Measurements from ENCODE around the gene MRI1.

DNA sequence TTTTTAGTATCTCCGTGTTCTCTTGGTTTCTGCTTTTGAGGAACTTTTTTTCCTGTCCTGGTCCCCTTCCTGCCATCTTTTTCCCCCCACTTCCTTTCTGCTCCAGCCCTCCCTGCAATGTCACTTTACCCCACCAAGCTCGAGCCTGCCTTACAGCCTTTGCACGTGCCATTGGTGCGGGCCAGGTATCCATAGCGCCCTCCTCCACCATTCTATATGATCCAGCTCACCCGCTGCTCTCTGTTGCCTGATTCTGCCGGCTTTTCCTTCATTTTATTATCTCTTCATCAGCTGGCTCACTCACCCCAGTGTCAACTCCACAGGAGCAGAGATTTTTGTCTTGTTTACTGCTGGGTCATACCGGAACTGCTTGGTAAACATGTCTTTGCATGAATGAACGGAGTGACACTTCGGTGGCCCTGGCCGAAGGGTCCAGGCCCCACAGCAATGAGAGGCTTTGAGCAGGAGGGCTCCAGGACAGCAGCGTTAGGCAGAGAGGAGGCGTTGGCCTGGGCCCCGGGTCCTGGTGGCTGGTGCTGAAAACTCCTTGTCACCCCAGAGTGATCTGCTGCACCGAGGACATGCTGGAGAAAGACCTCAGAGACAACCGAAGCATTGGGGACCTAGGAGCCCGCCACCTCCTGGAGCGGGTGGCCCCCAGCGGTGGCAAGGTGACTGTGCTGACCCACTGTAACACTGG is 1.2 kb downstream of the MRI1 start:
- TF ChIP-seq TAF1 (IDR thresholded peaks at IDR 0.05; ENCODE audit: low read depth) (no peak), FOXM1 (IDR thresholded peaks at IDR 0.05; ENCODE audit: borderline replicate concordance, low read depth) (no peak)
- TF ChIP-seq, protein P1, sequence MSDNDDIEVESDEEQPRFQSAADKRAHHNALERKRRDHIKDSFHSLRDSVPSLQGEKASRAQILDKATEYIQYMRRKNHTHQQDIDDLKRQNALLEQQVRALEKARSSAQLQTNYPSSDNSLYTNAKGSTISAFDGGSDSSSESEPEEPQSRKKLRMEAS (IDR thresholded peaks at IDR 0.05) = no peak

Measured in Ishikawa (cell line).